ENCODE results near the gene ERC1.
"Not testable (repeated sequence)": the region's sequence is repeated elsewhere in the genome, so short reads cannot be mapped to it uniquely, and the experiment has no call there.

Gene ERC1

DNA sequence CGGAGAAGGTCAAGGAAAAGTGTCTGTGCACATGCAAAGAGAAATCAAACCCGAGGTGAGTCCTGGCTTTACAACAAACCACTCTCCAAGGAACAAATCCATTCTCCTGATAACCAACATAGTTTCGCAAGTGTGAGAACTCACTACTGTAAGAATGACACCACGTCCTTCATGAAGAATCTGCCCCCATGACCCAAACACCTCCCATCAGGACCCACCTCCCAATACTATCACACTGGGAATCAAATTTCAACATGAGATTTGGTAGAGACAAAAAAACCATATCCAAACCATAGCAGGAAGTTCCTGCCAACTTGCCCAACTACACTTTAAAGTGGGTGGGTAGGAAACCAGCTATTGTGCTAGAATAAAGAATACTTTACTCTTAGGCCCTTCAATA is 2.4 kb upstream of the ERC1 start:
- DNase-seq: no peak

DNA sequence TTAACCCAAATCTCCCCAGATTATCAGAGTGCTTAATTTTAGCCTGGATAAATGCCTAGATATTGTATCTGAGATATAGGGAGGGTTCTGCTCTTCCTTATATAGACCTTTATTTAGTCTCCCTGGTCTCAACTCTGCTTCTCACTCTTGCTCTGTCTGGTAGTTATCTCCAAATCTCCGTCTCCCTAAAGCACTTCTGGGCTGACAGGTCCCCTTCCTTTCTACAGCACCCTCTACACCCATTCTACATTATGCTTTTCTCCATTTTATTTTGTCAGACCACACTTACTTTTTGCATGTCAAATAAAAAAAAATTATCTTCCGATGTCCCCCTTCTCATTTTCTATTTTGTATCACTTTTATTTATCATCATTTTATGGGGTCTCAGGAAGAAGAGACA is 2.0 kb upstream of the ERC1 start:
- no peak for DNase-seq

DNA sequence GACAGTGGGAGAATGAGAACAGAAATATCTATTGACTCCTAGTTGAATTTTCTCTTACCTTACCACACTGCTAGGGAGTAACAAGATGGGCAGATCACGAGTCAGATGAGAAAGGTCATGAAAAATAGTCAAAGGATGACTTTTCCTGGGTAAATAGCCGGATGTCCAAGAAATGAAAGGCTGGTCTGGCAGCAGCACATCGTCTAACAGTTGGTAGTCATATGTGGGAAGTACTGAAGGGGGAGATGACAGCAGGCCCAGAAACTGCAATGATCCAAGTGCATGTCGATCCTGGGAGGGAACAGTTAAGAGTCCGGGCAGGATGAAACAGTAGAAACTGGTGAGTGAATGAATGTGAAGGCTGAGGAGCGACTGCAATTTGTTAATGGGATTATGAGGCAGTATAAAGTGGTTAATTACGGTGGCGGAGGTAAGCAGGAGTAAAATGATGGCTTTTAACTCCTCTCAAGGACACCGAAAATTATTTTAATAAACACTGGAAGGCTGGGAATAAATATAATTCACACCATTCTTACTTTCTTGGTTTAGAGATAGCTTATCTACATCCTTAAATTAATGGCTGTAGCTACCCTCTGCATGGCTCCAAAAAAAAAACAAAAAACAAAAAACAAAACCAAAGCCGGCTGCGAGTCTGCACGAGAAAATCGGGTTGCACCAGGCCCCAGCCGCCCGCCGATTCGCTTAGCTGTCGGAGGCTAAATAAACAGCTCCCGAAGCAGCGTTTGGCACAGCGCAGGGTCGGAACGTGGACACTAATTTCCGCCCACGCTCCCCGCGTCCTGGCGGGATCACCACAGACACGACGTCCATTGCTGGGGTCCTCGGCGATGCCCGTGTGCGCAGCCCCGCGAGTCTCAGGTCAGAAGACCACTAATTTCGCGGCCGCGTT is 1.0 kb upstream of the ERC1 start:
- peak; percentile 48 for DNase-seq

DNA sequence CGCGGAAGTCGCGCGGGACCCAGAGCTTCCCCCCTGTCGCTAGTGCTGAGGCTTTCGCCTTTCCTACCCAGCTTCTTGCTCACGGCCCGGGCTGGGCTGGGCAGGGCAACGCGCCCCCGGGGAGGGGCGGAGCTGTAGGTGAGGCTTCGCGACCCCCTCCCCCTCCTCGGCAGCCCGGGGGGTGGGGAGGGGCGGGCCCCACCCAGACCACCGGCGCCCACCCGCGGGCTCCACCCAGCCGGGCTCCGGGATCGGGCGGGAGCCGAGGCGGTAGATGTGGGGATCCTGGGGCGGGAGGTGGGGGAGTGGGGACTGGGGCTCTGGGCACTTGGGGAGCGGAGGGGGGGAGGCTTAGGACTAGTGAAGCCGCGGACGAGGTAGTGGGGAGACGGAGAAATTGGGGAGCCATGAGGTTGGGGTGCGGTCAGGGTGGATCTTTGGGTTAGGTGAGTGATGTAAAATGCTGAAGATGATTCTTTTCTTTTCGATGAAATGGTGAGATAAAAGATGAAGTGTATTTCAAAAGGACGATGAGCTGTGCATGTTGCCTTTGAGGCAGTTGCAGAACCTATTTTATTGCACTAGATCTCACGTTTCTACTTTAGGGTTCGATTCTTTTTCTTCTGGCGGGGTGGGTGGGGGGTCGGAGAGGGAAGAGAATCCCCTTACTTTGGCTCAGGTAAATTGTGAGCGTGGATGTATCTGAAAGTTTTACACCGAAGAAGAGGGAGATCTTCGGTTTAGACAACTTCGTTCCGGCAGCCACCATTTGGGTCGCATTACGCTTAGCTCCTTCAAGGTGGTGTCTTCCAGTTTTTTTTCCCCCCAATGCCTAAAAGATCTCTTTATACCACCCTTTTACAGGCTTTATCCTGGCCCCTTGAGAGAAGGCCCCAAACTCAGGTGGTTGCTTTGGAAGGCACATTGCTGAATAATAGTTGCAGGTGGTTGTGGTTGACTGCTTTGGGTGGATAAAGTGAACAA is 619 bp downstream of the ERC1 start:
- DNase-seq: no peak

DNA sequence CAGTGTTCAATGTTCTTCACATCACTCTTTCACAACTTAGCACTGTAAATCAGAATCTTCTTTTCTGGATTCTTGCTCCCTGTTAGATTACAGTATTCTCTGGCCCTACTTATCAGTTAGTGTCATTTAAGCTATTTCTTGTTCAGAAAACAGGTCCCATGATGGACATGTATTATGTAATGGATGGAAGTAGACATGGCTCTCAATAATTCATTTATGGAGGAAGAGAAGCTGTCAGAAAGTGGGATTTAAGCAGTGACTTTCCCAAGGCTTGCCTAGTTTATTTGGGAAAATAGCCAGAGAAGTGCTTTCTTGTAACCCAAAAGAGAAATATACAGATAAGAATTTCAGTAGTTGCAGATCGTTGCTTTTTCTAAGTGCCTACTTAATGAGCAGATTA is 1.6 kb downstream of the ERC1 start:
- DNase-seq: no peak

DNA sequence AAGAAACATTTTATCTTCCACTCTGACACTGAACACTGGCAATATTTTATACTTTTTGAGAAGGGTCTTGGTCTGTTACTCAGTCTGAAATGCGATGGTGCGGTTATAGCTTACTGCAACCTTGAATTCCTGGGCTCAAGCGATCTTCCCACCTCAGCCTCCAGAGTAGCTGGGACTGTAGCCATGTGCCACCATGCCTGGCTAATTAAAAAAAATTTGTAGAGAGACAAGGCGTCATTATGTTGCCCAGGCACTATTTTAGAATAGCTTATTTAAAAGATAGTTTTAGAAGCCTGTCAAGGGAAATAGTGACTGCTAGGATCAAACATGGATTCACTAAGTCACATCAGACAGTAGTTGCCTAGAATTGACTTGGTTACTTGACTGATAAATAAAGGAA is 5.9 kb downstream of the ERC1 start:
- DNase-seq: no peak

DNA sequence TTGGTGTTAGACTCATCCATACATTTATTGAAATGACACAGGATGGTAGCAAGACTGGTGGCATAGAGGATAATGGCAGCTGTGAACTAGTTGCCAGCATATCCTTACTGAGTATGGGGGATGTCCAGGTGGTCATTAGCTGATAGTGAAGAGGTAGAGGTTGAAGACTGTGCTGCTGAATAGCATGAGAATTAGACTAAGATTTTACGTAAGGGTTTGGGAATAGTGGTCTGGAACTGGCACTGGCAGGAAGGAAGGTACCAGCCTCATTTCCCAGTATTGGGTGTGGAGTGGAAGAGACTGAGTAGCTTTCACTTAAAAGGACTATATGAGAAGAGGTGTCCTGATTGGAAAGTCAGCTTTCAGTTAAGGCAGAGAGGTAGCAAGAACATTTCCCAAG is 6.5 kb downstream of the ERC1 start:
- DNase-seq: no peak

DNA sequence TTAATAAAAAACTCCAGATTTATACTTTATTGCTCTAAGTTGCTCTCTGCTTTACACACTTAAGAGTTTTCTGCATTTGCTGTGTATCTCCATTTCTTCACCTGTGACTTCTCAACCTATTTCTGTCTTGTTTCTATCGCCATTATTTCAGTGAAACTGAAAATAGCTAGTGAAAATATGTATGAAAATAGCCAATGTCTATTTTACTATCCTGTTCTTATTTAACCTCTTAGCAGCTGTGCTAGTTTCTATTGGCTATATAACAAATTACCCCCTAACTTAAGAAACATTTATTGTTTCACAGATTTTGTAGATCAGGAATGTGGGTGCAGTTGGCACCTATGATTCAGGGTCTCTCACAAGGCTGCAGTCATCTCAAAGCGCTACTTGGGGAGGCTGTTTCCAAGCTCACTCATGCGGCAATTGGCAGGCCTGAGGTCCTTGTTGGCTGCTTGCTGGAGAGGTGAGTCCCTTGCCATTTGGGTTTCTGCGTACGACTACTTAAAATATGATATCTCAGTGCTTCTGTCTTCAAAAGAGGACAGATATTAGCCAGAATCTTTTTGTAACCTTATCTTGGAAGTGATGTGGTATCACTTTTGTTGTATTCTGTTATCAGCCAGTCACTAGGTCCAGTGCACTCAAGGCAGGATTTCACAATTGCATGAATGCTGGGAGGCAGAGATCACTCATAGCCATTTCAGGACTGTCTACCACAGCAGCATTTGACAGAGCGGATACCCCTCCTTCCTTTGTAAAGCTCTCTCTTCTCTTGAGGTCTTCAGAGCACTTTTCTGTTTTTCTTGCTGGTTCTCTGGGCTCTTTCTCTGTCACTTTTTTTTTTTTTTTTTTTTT is 7.2 kb downstream of the ERC1 start:
- DNase-seq: no peak

DNA sequence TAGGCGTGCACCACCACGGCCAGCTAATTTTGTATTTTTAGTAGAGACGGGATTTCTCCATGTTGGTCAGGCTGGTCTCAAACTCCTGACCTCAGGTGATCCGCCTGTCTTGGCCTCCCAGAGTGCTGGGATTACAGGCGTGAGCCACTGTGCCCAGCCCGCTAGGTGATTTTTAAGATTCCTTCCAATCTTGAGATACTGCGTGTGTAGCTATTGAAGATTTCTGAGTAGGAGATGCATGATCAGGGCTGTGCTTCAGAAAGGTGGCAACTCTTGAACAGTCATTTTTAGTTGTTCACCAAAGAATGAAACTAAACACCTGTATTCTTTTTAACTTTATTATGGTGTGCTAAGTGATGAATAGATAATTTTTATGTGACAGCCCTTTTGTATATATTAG is 8.7 kb downstream of the ERC1 start:
- not testable (repeated sequence) for DNase-seq

DNA sequence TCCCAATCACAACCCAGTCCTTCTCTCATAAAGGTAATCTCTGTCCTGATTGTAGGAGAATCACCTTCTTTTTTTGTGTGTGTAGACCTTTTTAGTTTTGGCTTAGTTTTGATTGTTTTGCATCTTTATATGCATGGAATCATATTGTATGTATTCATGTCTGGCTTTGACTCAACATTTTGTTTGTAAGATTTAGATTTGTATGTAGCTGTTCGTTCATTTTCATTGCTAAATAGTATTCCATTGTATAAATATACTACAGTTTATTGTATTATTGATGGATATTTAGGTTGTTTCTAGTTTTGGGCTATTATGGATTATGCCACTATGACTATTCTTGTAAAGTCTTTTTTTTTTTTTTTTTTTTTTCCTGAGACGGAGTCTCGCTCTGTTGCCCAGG is 10.5 kb downstream of the ERC1 start:
- DNase-seq: no peak

DNA sequence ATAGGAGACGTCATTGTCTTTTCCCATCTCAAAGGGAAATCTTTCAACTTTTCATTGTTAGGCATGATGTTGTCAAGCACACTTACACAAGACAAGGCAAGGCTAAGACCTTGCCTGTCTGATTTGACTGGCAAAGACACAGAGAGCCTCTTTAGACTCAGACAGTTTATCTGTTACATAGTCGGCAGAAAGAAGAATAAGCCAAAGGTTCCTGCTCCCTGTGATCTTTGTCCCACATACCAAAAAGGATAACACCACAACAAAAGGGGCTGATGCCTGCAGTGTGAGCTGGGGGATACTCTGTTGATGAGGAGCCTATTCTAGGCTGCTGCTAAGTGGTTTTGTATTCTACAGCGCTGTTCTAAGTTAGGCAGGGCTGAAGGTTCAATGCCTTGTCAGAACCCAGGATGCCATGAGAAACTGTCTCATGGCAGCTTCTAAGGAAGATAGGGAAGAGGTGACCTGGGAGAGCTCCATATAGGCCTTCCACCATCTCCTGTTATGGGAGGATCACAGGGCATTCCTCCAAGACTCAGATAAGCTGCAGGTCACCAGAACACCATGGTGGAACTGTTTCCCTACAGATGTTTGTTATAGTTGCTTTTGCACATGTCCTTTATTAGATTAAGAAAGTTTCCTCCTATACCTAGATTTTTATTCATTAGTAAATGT is 12.7 kb downstream of the ERC1 start:
- no peak for DNase-seq

DNA sequence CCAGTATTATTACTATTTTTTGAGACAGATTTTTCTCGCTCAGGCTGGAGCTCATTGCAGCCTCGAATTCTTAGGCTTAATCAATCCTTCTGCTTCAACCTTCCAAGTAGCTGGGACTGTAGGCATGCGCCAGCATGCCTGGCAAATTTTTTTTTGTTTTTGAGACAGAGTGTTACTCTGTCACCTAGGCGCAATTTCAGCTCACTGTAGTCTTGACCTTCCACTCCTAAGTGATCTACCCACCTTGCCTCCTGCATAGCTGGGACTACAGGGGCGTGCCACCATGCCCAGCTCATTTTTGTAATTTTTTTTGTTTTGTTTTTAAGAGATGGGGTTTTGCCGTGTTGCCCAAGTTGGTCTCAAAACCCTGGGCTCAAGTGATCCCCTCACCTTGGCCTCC is 15.2 kb downstream of the ERC1 start:
- DNase-seq: no peak

DNA sequence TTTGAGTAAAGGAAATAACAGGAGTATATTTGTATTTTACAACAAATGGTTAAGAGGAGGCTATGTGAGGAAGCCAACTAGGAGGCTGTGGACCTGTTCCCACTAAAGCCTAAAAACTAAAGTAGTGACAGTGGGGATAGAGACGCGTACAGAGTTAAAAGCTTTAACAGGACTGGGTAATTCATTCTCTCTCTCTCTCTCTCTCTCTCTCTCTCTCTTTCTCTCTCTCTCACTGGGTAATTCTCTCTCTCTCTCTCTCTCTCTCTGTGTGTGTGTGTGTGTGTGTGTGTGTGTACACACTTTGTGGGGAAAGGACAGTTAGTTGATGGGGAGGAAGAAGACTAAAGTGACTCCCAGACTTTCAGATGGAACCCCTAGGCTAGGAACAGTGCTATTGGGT is 16.3 kb downstream of the ERC1 start:
- no peak for DNase-seq

DNA sequence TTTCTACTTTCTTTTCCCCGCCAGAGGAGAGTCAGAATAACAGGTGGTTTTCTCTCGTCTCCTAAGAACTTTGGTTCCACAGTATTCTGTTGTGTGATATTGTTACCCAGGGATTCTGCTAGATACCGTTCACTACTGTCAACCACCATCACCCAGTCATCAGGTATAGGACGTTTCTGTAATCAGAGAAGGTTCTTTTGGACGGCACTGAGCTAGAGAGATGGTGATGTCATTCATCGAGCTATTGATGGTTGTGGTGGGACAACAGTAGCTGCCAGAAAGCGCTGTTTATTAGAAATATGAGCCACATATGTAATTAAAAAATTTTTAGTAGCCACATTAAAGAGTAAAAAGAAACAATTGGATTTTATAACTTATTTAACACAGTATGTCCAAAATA is 17.0 kb downstream of the ERC1 start:
- DNase-seq: no peak

DNA sequence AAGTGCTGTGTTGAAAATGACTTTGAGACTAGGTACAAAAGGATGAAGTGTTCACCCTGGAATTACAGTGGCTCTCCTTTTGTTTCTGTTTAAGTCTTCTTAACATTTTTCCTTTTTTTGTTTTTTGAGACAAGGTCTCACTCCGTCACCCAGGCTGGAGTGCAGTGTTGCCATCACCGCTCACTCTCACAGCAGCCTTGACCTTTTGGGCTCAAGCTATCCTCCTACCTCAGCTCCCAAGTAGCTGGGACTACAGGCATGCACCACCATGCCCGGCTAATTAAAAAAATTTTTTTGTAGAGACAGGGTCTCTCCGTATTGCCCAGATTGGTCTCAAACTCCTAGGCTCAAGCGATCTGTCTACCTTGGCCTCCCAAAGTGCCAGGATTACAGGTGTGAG is 20.1 kb downstream of the ERC1 start:
- DNase-seq: no peak

DNA sequence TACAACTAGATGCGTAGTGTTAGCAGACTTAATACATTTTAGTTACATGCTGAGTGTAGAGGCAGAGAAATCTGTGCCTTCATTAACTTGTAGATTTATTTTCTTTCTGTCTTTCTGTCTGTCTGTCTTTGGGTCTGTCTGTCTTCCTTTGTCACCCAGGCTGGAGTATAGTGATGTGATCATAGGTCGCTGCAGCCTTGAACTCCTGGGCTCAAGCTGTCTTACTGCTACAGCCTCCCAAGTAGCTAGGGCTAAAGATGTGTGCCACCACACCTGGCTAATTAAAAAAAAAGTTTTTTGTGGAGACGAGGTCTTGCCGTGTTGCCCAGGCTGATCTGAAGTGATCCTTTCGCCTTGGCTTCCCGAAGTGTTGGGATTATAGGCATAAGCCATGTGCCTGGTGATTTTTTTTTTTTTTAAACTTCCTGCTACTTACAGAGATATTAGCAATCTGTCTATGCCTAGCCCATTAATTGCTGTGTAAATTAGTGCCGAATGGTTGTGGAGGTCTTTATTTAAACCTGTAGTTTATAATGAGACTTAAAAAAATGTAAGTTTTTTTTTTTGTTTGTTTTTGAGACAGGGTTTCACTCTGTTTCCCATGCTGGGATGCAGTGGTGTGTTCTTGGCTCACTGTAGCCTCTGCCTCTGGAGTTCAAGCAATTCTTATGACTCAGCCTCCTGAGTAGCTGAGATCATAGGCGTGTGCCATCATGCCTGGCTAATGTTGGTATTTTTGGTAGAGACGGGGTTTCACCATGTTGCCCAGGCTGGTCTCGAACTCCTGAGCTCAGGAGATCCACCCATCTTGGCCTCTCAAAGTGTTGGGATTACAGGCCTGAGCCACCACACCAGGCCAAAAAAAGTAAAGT is 22.8 kb downstream of the ERC1 start:
- no peak for DNase-seq

DNA sequence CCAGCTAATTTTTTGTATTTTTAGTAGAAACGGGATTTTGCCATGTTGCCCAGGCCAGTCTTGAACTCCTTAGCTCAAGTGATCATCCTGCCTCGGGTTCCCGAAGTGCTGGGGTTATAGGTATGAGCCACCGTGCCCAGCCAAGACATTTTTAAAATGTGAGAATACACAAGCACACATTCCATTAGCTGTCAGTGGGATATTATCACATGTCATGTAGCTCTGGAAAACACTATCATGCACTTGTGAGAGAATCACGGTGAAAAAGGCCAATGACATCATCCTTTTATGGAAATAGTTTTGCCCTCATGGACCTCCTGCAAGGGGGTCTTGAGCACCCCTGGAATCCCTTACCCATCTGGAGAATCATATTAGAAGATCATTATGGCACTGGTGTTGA is 28.3 kb downstream of the ERC1 start:
- no peak for DNase-seq

DNA sequence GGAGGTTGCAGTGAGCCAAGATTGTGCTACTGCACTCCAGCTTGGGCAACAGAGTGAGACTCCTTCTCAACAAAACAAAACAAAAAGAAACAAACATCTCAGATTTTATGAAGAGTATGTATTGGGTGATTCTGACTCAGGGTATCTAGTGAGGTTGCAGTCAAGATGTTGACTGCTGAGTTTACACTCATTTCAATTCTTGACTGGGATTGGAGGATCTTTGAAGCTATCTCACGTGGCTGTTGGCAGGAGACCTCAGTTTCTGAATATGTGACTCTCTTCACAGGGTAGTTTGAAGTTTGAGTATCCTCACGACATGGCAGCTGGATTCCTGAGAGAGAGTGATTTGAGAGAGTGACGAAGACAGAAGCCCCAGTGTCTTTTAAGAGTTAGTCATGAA is 29.4 kb downstream of the ERC1 start:
- DNase-seq: no peak

DNA sequence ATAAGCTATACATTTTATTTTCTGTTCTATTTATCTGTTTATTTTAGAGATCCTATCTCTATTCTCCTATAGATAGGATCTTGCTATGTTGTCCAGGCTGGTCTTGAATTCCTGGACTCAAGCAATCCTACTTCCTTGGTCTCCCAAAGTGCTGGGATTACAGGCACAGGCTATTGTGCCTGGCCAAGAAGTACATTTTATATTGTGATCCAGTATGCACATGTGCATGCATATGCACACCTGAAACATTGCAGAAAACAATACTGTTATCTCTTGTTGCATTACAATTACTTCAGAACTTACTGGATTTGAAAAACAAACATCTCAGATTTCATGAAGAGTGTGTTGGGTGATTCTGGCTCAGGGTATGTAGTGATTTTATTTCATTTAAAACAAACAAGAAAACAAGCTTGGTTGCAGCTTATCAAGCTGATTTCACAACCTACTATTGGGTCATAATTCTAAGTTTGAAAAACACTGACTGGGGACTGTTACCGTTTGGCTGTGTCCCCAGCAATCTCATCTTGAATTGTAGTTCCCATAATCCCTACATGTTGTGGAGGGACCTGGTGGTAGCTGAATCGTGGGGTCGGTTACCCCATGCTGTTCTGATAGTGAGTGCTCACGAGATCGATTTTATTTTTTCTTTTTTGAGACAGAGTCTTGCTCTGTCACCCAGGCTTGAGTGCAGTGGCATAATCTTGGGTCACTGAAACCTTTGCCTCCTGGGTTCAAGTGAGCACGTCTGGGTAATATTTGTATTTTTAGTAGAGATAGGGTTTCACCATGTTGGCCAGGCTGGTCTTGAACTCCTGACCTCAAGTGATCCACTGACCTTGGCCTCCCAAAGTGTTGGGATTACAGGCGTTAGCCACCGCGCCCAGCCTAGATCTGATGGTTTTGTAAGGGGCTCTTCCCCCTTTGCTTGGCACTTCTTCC is 31.3 kb downstream of the ERC1 start:
- DNase-seq: no peak

DNA sequence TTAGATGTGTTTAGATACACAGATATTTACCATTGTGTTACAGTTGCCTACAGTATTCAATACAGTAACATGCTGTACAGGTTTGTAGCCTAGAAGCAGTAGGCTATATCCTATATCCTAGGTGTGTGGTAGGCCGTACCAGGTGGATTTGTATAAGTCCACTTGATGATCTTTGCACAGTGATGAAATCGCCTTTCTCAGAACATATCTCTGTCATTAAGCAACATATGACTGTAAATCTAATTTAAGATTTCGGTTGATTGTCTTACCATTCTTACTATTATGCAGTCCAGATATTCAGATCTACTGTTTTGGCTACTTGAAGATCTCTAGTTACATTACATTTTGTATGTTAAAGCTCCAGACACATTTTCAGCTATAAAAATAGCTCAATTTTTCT is 39.8 kb downstream of the ERC1 start:
- no peak for DNase-seq

All from DMS 273 treated with DMSO at 0.1 percent for 48 hours (cell line).